Measurements from ENCODE around the gene DCC.
"Not testable (repeated sequence)": the region's sequence is repeated elsewhere in the genome, so short reads cannot be mapped to it uniquely, and the experiment has no call there.

Gene DCC

GRCh38 chr18:52348209-52348608 is 8.2 kb downstream of the DCC start:
- peak; percentile 10 for DNase-seq

GRCh38 chr18:52349498-52349897 is 9.5 kb downstream of the DCC start:
- no peak for DNase-seq

- DNase-seq: no peak
Observed at GRCh38 chr18:52352920-52353319, 12.9 kb downstream of the DCC start.

GRCh38 chr18:52353589-52353988 is 13.6 kb downstream of the DCC start:
- no peak for DNase-seq

GRCh38 chr18:52363861-52364260 is 23.9 kb downstream of the DCC start:
- DNase-seq: no peak

GRCh38 chr18:52366851-52367250 is 26.9 kb downstream of the DCC start:
- DNase-seq: not testable (repeated sequence)

GRCh38 chr18:52367953-52368742 is 28.2 kb downstream of the DCC start:
- no peak for DNase-seq

GRCh38 chr18:52370841-52371240 is 30.8 kb downstream of the DCC start:
- no peak for DNase-seq

- DNase-seq: no peak
Observed at GRCh38 chr18:52376104-52376503, 36.1 kb downstream of the DCC start.

GRCh38 chr18:52377094-52377493 is 37.1 kb downstream of the DCC start:
- no peak for DNase-seq

GRCh38 chr18:52386306-52386705 is 46.3 kb downstream of the DCC start:
- DNase-seq: no peak

- DNase-seq: no peak
Observed at GRCh38 chr18:52387175-52387574, 47.2 kb downstream of the DCC start.

- DNase-seq: no peak
Observed at GRCh38 chr18:52391810-52392559, 52.0 kb downstream of the DCC start.

- DNase-seq: no peak
Observed at GRCh38 chr18:52394602-52395001, 54.6 kb downstream of the DCC start.

GRCh38 chr18:52395146-52395852 is 55.3 kb downstream of the DCC start:
- no peak for DNase-seq

GRCh38 chr18:52401236-52401635 is 61.2 kb downstream of the DCC start:
- no peak for DNase-seq

GRCh38 chr18:52402814-52403213 is 62.8 kb downstream of the DCC start:
- no peak for DNase-seq

GRCh38 chr18:52403291-52404021 is 63.5 kb downstream of the DCC start:
- DNase-seq: no peak

GRCh38 chr18:52408800-52409302 is 68.9 kb downstream of the DCC start:
- DNase-seq: no peak

- no peak for DNase-seq
Observed at GRCh38 chr18:52409727-52410126, 69.7 kb downstream of the DCC start.

GRCh38 chr18:52415131-52415530 is 75.1 kb downstream of the DCC start:
- no peak for DNase-seq

- DNase-seq: no peak
Observed at GRCh38 chr18:52422985-52423601, 83.1 kb downstream of the DCC start.

All from stimulated activated CD4-positive, alpha-beta T cell treated with anti-CD3 and anti-CD28 coated beads, Interleukin-15, amount 100 ng/mL, for 24 hours (primary cell).